Right atrium auricular region (tissue), 2 donors: ENCODE data around the gene PNPLA7. TPM values are rescaled to one million over a fixed set of nuclear protein-coding genes. Genes with fewer than 3 reads are reported as not detected.

Experiments used
- DNase-seq: peaks from one replicate; pipeline ENCODE4 v3.0.0-alpha.2; 2019; ENCODE audit warnings: low spot score
- H3K27ac ChIP-seq, 2 donors: fragments of 200-600 bp; sonication (generic); 1 replicate in 1 of 2; 2 replicates in 1 of 2; pipeline ENCODE4 v1.5.1; 2016 to 2019
- H3K27me3 ChIP-seq, 2 donors: fragments of 200-600 bp; sonication (generic); one replicate each; pipeline versions ENCODE4 v1.5.1 to v1.6.0; 2017 to 2019
- H3K36me3 ChIP-seq: fragments of 200-600 bp; sonication (generic); one replicate; pipeline ENCODE4 v1.5.1; 2016
- H3K4me1 ChIP-seq, 2 donors: fragments of 200-600 bp; sonication (generic); one replicate each; pipeline versions ENCODE4 v1.5.1 to v1.6.0; 2017 to 2019
- H3K4me3 ChIP-seq, 2 donors: fragments of 200-600 bp; sonication (generic); 1 replicate in 1 of 2; 2 replicates in 1 of 2; pipeline ENCODE4 v1.5.1; 2017 to 2019; ENCODE audit warnings: mild to moderate bottlenecking in 1 of 2, moderate library complexity in 1 of 2
- H3K9me3 ChIP-seq, 2 donors: fragments of 200-600 bp; sonication (generic); one replicate each; pipeline ENCODE4 v1.5.1; 2019
- CTCF ChIP-seq, 2 donors: fragments of 200-600 bp; sonication (generic); IDR thresholded peaks; one replicate each; pipeline ENCODE4 v1.5.1; 2019; ENCODE audit warnings: antibody characterized with exemption in 2 of 2
- total RNA-seq, 2 donors: library from RNA; depleted of rRNA; stranded (reverse); fragments of >200 nt; gene quantifications; one replicate each; pipeline ENCODE4 v1.1.0, GENCODE V29; 2016

The PNPLA7 gene
- total RNA-seq, 2 donors from 2014 or later, result 4.4 to 4.6 TPM

- Histone ChIP-seq H3K36me3 (no peaks in the 10 kb centered on the region), H3K27ac (no peak overlapping the region), H3K27me3 (no peaks in the 10 kb centered on the region), H3K4me1 (peaks cover 0 to under 1% of the 10 kb centered on the region in 2 donors), H3K9me3 (no peaks in the 10 kb centered on the region), H3K4me3 (no peak overlapping the region)
- TF ChIP-seq CTCF (IDR thresholded peaks at IDR 0.05), result no peak
- no peak for DNase-seq
These were observed 120.7 kb downstream of the PNPLA7 start for GRCh38 chr9:137429546-137429890.

- DNase-seq, result no peak
- H3K4me1 ChIP-seq, result peaks cover 0 to 6% of the 10 kb centered on the region in 2 donors
- H3K4me3 ChIP-seq, result no peak overlapping the region
- no peak overlapping the region for H3K27ac ChIP-seq
- no peaks in the 10 kb centered on the region for H3K36me3 ChIP-seq
- H3K27me3 ChIP-seq, result no peaks in the 10 kb centered on the region
- no peak for TF ChIP-seq CTCF (IDR thresholded peaks at IDR 0.05)
- H3K9me3 ChIP-seq, result no peaks in the 10 kb centered on the region
These were observed 121.2 kb downstream of the PNPLA7 start for GRCh38 chr9:137428841-137429545.

- TF ChIP-seq CTCF (IDR thresholded peaks at IDR 0.05), result no peak
- no peak for DNase-seq
- Histone ChIP-seq H3K4me1 (peaks cover 0 to 12% of the 10 kb centered on the region in 2 donors), H3K9me3 (no peaks in the 10 kb centered on the region), H3K27ac (no peak overlapping the region), H3K27me3 (no peaks in the 10 kb centered on the region), H3K36me3 (no peaks in the 10 kb centered on the region), H3K4me3 (no peak overlapping the region)
These were observed 121.9 kb downstream of the PNPLA7 start for GRCh38 chr9:137428311-137428630.

- no peaks in the 10 kb centered on the region for H3K27me3 ChIP-seq
- no peak for DNase-seq
- TF ChIP-seq CTCF (IDR thresholded peaks at IDR 0.05), result no peak
- no peaks in the 10 kb centered on the region for H3K36me3 ChIP-seq
- H3K4me3 ChIP-seq, result no peak overlapping the region
- no peak overlapping the region for H3K27ac ChIP-seq
- peaks cover 0 to 12% of the 10 kb centered on the region in 2 donors for H3K4me1 ChIP-seq
- no peaks in the 10 kb centered on the region for H3K9me3 ChIP-seq
These were observed 122.5 kb downstream of the PNPLA7 start for GRCh38 chr9:137427454-137428310.

GRCh38 chr9:137426018-137426681 is 124.1 kb downstream of the PNPLA7 start:
- Histone ChIP-seq H3K4me3 (no peak overlapping the region), H3K9me3 (no peaks in the 10 kb centered on the region), H3K27me3 (no peaks in the 10 kb centered on the region), H3K36me3 (no peaks in the 10 kb centered on the region), H3K4me1 (peaks cover 0 to 24% of the 10 kb centered on the region in 2 donors), H3K27ac (peak overlapping the region in 1 of 2 donors; percentile 11)
- no peak for DNase-seq
- TF ChIP-seq CTCF (IDR thresholded peaks at IDR 0.05), result no peak
